Measurements from ENCODE around the gene OCEL1. TPM values are rescaled to one million over a fixed set of nuclear protein-coding genes. Genes with fewer than 3 reads are reported as not detected.

OCEL1 gene
- total RNA-seq: 10 to 100 TPM; 21.6 to 26.2 TPM

DNA sequence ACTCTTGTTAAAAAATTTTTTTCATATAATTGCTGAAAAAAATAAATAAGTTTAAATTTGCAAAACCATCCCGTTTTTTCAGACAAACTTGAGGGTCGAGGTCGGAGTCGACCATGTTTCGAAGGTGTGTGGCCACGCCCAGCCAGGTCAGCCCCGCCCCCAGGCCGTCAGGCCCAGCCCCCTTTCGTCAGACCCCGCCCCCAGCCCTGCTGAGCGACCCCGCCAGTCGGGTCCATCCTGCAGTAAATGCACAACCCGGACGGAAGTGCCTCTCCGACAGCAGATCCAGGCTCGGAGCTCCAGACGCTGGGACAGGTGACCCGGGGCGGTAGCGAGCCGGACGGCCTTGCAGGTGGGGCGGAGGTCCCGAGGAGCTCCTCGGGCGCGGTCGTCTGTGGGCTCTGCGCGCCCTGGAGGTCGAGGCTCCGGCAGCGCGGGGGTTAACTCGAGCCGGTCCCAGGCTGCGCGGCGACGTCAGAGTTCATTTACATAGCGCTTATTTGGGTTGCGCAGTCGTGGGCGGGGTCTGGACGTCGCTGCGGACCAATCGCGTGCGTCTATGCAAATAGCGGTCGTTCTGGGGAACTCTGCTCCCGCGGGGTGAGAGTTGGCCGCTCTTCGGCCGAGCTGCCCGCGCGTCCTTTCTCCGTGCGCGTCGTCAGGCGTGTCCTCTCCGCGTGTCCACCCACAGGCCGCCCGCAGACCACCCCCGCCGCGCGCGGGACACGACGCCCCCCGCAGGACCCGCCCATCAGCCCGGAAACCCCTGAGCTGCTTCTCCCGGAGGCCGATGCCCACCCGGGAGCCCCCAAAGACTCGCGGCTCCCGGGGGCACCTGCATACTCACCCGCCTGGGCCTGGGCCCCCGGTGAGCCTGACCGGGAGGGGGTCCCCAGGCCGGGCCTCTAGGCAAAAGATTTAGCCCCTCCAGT, at the start of gene OCEL1:
Gene OCEL1, plus strand, starts transcription at position 225 of the 932 bp plus-strand sequence. Its CDS starts 22 bp downstream, at position 247.
- no peaks in the 10 kb centered on the region for H3K36me3 ChIP-seq

GRCh38 chr19:17178291-17178690, 47.7 kb upstream of the OCEL1 start:
- TF ChIP-seq POLR2AphosphoS5 (IDR thresholded peaks at IDR 0.05): no peak
- TF ChIP-seq CTCF (IDR thresholded peaks at IDR 0.05): no peak
- no peak for TF ChIP-seq POLR2A (IDR thresholded peaks at IDR 0.05)
- peaks cover 0 to 4% of the 10 kb centered on the region in 2 donors for H3K36me3 ChIP-seq
- intact Hi-C loops (cut with DNase I): no loop called here

More for the DNA sequence above, at the start of gene OCEL1:
- TF ChIP-seq CTCF (IDR thresholded peaks at IDR 0.05): peak in 1 of 4 experiments; percentile 3
- TF ChIP-seq POLR2AphosphoS5 (IDR thresholded peaks at IDR 0.05): peak; percentile 93
- TF ChIP-seq POLR2A (IDR thresholded peaks at IDR 0.05): peak; percentile 87
- Histone ChIP-seq H3K9me3 (no peaks in the 10 kb centered on the region), H3K27ac (peak within 1 kb of the TSS; percentile 92 to 93), H3K4me3 (peak within 1 kb of the TSS; percentile 65 to 71), H3K27me3 (replicated peaks; ENCODE audit: insufficient read depth) (no peaks in the 10 kb centered on the region), H3K4me1 (replicated peaks) (peaks cover 3% of the 10 kb centered on the region)
- intact Hi-C loops (cut with DNase I): no loop called here
- WGBS: under 1% methylated on average over 84 of the region's 90 CpGs
- peak; percentile 99 for DNase-seq (ENCODE audit: low spot score)

GRCh38 chr19:17180997-17181702, 44.9 kb upstream of the OCEL1 start:
- Histone ChIP-seq H3K27me3 (replicated peaks; ENCODE audit: insufficient read depth) (no peaks in the 10 kb centered on the region), H3K27ac (no peak overlapping the region), H3K4me1 (replicated peaks) (no peaks in the 10 kb centered on the region), H3K4me3 (no peak overlapping the region), H3K9me3 (no peaks in the 10 kb centered on the region), H3K36me3 (peaks cover 0 to 4% of the 10 kb centered on the region in 2 donors)
- intact Hi-C loops (cut with DNase I): no loop called here
- 66% methylated on average over 22 of the region's 22 CpGs for WGBS
- TF ChIP-seq POLR2AphosphoS5 (IDR thresholded peaks at IDR 0.05): no peak
- TF ChIP-seq CTCF (IDR thresholded peaks at IDR 0.05): no peak
- TF ChIP-seq POLR2A (IDR thresholded peaks at IDR 0.05): no peak
- DNase-seq (ENCODE audit: low spot score): no peak

More at GRCh38 chr19:17178291-17178690, 47.7 kb upstream of the OCEL1 start:
- DNase-seq (ENCODE audit: low spot score): no peak
- Histone ChIP-seq H3K4me3 (no peak overlapping the region), H3K4me1 (replicated peaks) (no peaks in the 10 kb centered on the region), H3K27me3 (replicated peaks; ENCODE audit: insufficient read depth) (no peaks in the 10 kb centered on the region), H3K9me3 (no peaks in the 10 kb centered on the region), H3K27ac (no peak overlapping the region)
- 91% methylated on average over 10 of the region's 10 CpGs for WGBS

- H3K9me3 ChIP-seq: no peaks in the 10 kb centered on the region
- H3K27ac ChIP-seq: no peak overlapping the region
- H3K27me3 ChIP-seq (replicated peaks; ENCODE audit: insufficient read depth): no peaks in the 10 kb centered on the region
- TF ChIP-seq CTCF (IDR thresholded peaks at IDR 0.05) (no peak), POLR2A (IDR thresholded peaks at IDR 0.05) (no peak), POLR2AphosphoS5 (IDR thresholded peaks at IDR 0.05) (no peak)
- no peak for DNase-seq (ENCODE audit: low spot score)
- H3K4me1 ChIP-seq (replicated peaks): no peaks in the 10 kb centered on the region
- 83% methylated on average over 14 of the region's 14 CpGs for WGBS
- no peak overlapping the region for H3K4me3 ChIP-seq
- no peaks in the 10 kb centered on the region for H3K36me3 ChIP-seq
- intact Hi-C loops (cut with DNase I): no loop called here
Observed at GRCh38 chr19:17183271-17183761, 42.7 kb upstream of the OCEL1 start.
